ENCODE results near the gene NKAIN2. TPM values are rescaled to one million over a fixed set of nuclear protein-coding genes. Genes with fewer than 3 reads are reported as not detected.

NKAIN2 gene
- total and polyA plus RNA-seq, 9 of the 15 experiments (the other 6 are each of a cell fraction or from before 2014, with no cell fraction given): not detected

GRCh38 chr6:124613031-124613430, 809.4 kb downstream of the NKAIN2 start:
- no peak for FAIRE-seq
- CTCF ChIA-PET (ENCODE audit: low intra/inter-chr PET ratio): no interaction called here

More at GRCh38 chr6:124613031-124613430, 809.4 kb downstream of the NKAIN2 start:
- TF ChIP-seq ZNF318 (IDR thresholded peaks at IDR 0.05; ENCODE audit: borderline replicate concordance in 1 of 2, low read depth in 1 of 2) (no peak), ARID1B (IDR thresholded peaks at IDR 0.05) (no peak), MITF (IDR thresholded peaks at IDR 0.05) (no peak), ZNF609 (CRISPR knock-in tag; IDR thresholded peaks at IDR 0.05; ENCODE audit: borderline replicate concordance) (no peak), ELF2 (CRISPR knock-in tag; IDR thresholded peaks at IDR 0.05) (no peak)
- Histone ChIP-seq H3K9me3 (replicated peaks; ENCODE audit: control insufficient read depth, insufficient read depth, low read depth, low read length) (no peaks in the 10 kb centered on the region), H4K20me1 (replicated peaks; ENCODE audit: control insufficient read depth, insufficient read depth, low read length) (no peaks in the 10 kb centered on the region), H3K9ac (ENCODE audit: insufficient read depth in 1 of 2, low read depth in 2 of 2, low read length in 2 of 2) (no peak overlapping the region), H3K36me3 (ENCODE audit: control insufficient read depth, insufficient read depth, low read length) (no peaks in the 10 kb centered on the region), H3K27ac (ENCODE audit: extremely low read depth, low read depth, low read length) (no peak overlapping the region), H3K27me3 (ENCODE audit: control insufficient read depth in 2 of 2, insufficient read depth in 2 of 2, low read length in 2 of 2) (no peaks in the 10 kb centered on the region), H3K4me2 (ENCODE audit: insufficient read depth, low read length) (no peak overlapping the region), H3K4me1 (replicated peaks in 1 of 2; ENCODE audit: control insufficient read depth in 2 of 2, insufficient read depth in 2 of 2, low read length in 2 of 2) (no peaks in the 10 kb centered on the region), H3K4me3 (no peak overlapping the region), H2AFZ (ENCODE audit: low read depth, low read length) (no peak overlapping the region), H3K9me1 (ENCODE audit: control insufficient read depth, insufficient read depth, low read length) (no peaks in the 10 kb centered on the region), H3K79me2 (ENCODE audit: control insufficient read depth, insufficient read depth, low read length) (no peaks in the 10 kb centered on the region)
- 0% methylated on average over 2 of the region's 2 CpGs for WGBS (ENCODE audit: insufficient coverage, low coverage, missing lambda C conversion rate)
- in situ Hi-C loops (cut with MboI): no loop called here
- BruUV-seq (replicated peaks): no TSS peak
- intact Hi-C loops (cut with micrococcal nuclease): no loop called here
- POLR2A ChIA-PET: interaction anchor here (1.1 kb wide), 1 partner anchor 11 kb away, joined by 3 read pairs; no protein-coding TSS in a partner anchor
- DNase-seq (ENCODE audit: extremely low read depth in 1 of 4, low spot score in 3 of 4) (no peak), ATAC-seq (no peak)
